SH-SY5Y (cell line): ENCODE results near the gene ZFP1.

Experiments used
- GATA2 ChIP-seq: IDR thresholded peaks from 2 replicates; pipeline ENCODE4 v1.6.1; 2011; ENCODE audit warnings: mild to moderate bottlenecking, low read depth, low read length
- GATA3 ChIP-seq: IDR thresholded peaks from 2 replicates; pipeline ENCODE4 v1.6.1; 2011; ENCODE audit warnings: low read depth, mild to moderate bottlenecking, low read length, moderate library complexity

- no peak for TF ChIP-seq GATA3
- no peak for TF ChIP-seq GATA2
Observed at GRCh38 chr16:75101635-75102034, 46.7 kb upstream of the ZFP1 start.
